Measurements from ENCODE around the gene TULP3.

DNA sequence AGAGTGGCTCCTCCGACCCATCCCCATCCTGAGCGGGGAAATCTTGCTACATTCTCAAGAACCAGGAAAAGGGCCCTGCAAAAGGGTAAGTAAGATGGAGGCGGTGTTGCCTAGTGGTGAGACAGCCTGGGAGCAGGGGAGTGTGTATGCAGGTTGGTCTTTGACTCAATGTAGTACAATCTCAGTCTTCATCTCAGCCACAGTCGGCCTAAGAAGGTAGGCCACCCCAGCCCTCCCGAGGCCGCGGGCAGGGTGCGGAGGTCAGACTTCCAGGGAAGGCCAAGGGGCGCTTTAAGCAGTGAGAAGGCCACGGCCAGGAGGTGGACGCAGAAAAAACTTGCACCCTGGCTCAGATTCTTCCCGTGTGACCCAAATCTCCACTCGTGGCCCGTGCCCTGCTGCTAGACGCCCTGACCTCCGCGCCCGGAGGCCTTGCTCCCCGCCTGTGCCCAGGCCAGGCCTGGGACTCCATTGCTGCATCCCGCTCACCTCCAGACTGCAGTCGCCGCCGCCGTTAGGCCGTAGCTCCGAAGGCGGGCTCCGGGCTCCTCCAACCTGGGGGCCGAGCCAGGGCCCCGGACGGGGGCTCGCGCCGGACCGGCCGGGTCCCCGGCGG is 14.2 kb upstream of the TULP3 start:
- TF ChIP-seq ESRRG (CRISPR knock-in tag; IDR thresholded peaks at IDR 0.05) (no peak), ISL1 (CRISPR knock-in tag; IDR thresholded peaks at IDR 0.05) (no peak), CREB5 (CRISPR knock-in tag; IDR thresholded peaks at IDR 0.05; ENCODE audit: low read depth) (no peak), PPARA (CRISPR knock-in tag; IDR thresholded peaks at IDR 0.05; ENCODE audit: borderline replicate concordance) (no peak)

Data from SK-N-SH treated with all-trans-retinoic acid at 6 μM for 48 hours (cell line).